K562 (cell line): ENCODE results near the gene SNX17. TPM values are rescaled to one million over a fixed set of nuclear protein-coding genes. Genes with fewer than 3 reads are reported as not detected.

Experiments
- ATF6 ChIP-seq: sonication (generic); formaldehyde crosslinking; IDR thresholded peaks from 2 replicates; pipeline ENCODE4 v1.4.0; 2020; ENCODE audit warnings: mild to moderate bottlenecking, missing genetic modification reagents
- CHD1 ChIP-seq: fragments of 200-600 bp; sonication (generic); IDR thresholded peaks from one replicate; pipeline ENCODE4 v1.6.1; 2012; ENCODE audit warnings: mild to moderate bottlenecking, moderate library complexity, low read length, inconsistent platforms
- CXXC5 ChIP-seq: fragments of 250-450 bp; sonication (Bioruptor Pico); IDR thresholded peaks from 2 replicates; pipeline ENCODE4 v1.8.0; 2022; ENCODE audit warnings: inconsistent platforms, mild to moderate bottlenecking, moderate library complexity
- GABPA ChIP-seq: fragments of 200-800 bp; sonication (Bioruptor generic); conservative IDR thresholded peaks from 2 replicates; pipeline ENCODE4 v1.6.1; 2016; ENCODE audit warnings: low read depth, missing genetic modification characterization, missing compliant biosample characterization
- GTF2B ChIP-seq: IDR thresholded peaks from 2 replicates; pipeline ENCODE4 v1.6.1; 2011; ENCODE audit not compliant: insufficient read length; ENCODE audit errors: extremely low read depth
- HBP1 ChIP-seq: fragments of 450-650 bp; formaldehyde crosslinking; IDR thresholded peaks from 2 replicates; pipeline ENCODE4 v1.4.0; 2022; ENCODE audit warnings: missing genetic modification characterization
- MTA2 ChIP-seq: fragments of 450-650 bp; IDR thresholded peaks from 2 replicates; pipeline ENCODE4 v1.6.1; 2016; ENCODE audit warnings: low read depth
- NCOA4 ChIP-seq: fragments of 450-650 bp; IDR thresholded peaks from 2 replicates; pipeline ENCODE4 v1.6.1; 2018; ENCODE audit warnings: mild to moderate bottlenecking; ENCODE audit not compliant: partially characterized antibody
- NUFIP1 ChIP-seq: fragments of 450-650 bp; IDR thresholded peaks from 2 replicates; pipeline ENCODE4 v1.6.1; 2018; ENCODE audit not compliant: partially characterized antibody
- POU5F1 ChIP-seq: fragments of 150-350 bp; IDR thresholded peaks from 2 replicates; pipeline ENCODE4 v1.6.1; 2014; ENCODE audit warnings: borderline replicate concordance, low read length, low read depth, mild to moderate bottlenecking; ENCODE audit not compliant: partially characterized antibody
- SAP30 ChIP-seq: fragments of 200-600 bp; sonication (generic); IDR thresholded peaks from 2 replicates; pipeline ENCODE4 v1.6.1; 2012; ENCODE audit warnings: borderline replicate concordance, low read depth, mild to moderate bottlenecking, moderate library complexity, low read length, control low read depth, inconsistent platforms; ENCODE audit not compliant: insufficient read depth, poor library complexity, severe bottlenecking
- TCFL5 ChIP-seq: fragments of 250-450 bp; sonication (Bioruptor Pico); conservative IDR thresholded peaks from 2 replicates; pipeline ENCODE4 v1.6.1; 2021; ENCODE audit warnings: mild to moderate bottlenecking, moderate library complexity, matching md5 sums
- VEZF1 ChIP-seq: fragments of 200-800 bp; sonication (Bioruptor generic); IDR thresholded peaks from 2 replicates; pipeline ENCODE4 v1.6.1; 2017; ENCODE audit warnings: missing genetic modification characterization, missing compliant biosample characterization
- ZNF277 ChIP-seq: fragments of 250-450 bp; sonication (Bioruptor Pico); IDR thresholded peaks from 2 replicates; pipeline ENCODE4 v1.8.0; 2022; ENCODE audit warnings: inconsistent platforms, mild to moderate bottlenecking, moderate library complexity, borderline replicate concordance
- ZNF77 ChIP-seq: fragments of 250-450 bp; sonication (Bioruptor Pico); IDR thresholded peaks from 2 replicates; pipeline ENCODE4 v1.5.0; 2020
- polyA plus RNA-seq, 8 experiments: library from polyadenylated mRNA; depleted of rRNA in 4 of 8; stranded (reverse) in 5 of 8; unstranded in 3 of 8; fragments of >200 nt; fragmentation: Nextera tagmentation in 2 of 8; fragmentation: Illumina TruSeq in 1 of 8; extraction: Ambion mirVana in 2 of 8; extraction: Trizol in 1 of 8; gene quantifications; 2 replicates each; pipeline versions ENCODE4 v1.2.1 to v1.2.3, GENCODE V29; 2011 to 2014; ENCODE audit warnings: inconsistent platforms in 1 of 8, missing spikeins in 1 of 8
- total RNA-seq, 7 experiments: library from RNA; depleted of rRNA in 6 of 7; stranded (reverse); fragments of >200 nt in 6 of 7; fragmentation: Illumina TruSeq in 2 of 7; extraction: Trizol in 2 of 7; gene quantifications; 2 replicates each; pipeline versions ENCODE4 v1.2.1 to v1.2.3, GENCODE V29; 2011 to 2021; ENCODE audit warnings: low replicate concordance in 1 of 7
- TF ChIP-seq, protein P1 (sequence below): fragments of 450-650 bp; formaldehyde crosslinking; IDR thresholded peaks from 2 replicates; pipeline ENCODE4 v1.4.0; 2022; ENCODE audit warnings: mild to moderate bottlenecking, moderate library complexity
- TF ChIP-seq, protein P2 (sequence below): fragments of 450-650 bp; conservative IDR thresholded peaks from 2 replicates; pipeline ENCODE4 v1.6.1; 2016; ENCODE audit warnings: missing genetic modification characterization, low read depth, mild to moderate bottlenecking, missing compliant biosample characterization, moderate library complexity

SNX17 gene
- total and polyA plus RNA-seq, 9 of the 15 experiments (the other 6 are each of a cell fraction or from before 2014, with no cell fraction given): 3.0 to 75.7 (median 54.6) TPM

DNA sequence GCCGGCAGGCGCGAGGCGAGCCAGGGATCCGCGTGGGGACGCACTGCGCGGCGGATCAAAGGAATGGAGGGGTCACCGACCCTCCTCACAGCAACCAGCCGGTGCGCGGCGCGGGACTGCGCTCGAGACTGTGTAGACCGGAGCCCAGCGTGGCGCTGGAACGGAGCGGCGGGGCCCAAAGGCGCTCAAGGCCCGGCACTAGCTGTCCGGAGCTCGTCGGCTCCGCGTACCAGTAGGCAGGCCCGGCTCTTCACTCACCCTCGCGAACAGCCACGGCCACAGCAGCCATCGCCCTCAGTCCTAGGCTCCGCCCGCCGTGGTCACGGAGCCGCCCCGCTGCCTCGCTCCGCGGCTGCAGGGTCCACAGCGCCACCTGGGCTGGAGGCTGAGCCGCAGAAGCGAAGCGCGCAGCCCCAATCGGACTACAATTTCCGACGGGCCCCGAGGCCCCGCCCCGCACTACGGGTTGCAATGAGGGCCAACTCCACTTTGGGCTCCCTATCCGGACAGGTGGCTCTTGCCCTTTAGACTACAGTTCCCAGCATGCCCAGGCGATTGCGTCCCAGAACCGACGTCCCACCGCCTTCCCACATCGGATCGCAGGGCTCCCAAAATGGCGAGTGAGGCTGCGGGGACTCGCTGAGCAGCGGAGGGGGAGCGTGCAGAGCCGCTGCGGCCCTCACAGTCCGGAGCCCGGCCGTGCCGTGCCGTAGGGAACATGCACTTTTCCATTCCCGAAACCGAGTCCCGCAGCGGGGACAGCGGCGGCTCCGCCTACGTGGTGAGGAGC is at the start of gene SNX17, which contains the start of gene EIF2B4 (continued):
- TF ChIP-seq CXXC5 (CRISPR knock-in tag) (peak; percentile 96), POU5F1 (peak; percentile 100), SAP30 (peak; percentile 92), VEZF1 (CRISPR knock-in tag) (peak; percentile 73), TCFL5 (CRISPR knock-in tag) (no peak), NCOA4 (no peak), NUFIP1 (no peak), GTF2B (no peak), MTA2 (no peak), ATF6 (CRISPR knock-in tag) (peak; percentile 91; the same call in 1 of the 2 replicates), CHD1 (peak; percentile 86), GABPA (tag) (peak; percentile 67), ZNF77 (CRISPR knock-in tag) (no peak), HBP1 (CRISPR knock-in tag) (no peak), ZNF277 (CRISPR knock-in tag) (no peak)
- TF ChIP-seq, protein P1, sequence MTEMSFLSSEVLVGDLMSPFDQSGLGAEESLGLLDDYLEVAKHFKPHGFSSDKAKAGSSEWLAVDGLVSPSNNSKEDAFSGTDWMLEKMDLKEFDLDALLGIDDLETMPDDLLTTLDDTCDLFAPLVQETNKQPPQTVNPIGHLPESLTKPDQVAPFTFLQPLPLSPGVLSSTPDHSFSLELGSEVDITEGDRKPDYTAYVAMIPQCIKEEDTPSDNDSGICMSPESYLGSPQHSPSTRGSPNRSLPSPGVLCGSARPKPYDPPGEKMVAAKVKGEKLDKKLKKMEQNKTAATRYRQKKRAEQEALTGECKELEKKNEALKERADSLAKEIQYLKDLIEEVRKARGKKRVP (CRISPR knock-in tag): no peak
- TF ChIP-seq, protein P2, sequence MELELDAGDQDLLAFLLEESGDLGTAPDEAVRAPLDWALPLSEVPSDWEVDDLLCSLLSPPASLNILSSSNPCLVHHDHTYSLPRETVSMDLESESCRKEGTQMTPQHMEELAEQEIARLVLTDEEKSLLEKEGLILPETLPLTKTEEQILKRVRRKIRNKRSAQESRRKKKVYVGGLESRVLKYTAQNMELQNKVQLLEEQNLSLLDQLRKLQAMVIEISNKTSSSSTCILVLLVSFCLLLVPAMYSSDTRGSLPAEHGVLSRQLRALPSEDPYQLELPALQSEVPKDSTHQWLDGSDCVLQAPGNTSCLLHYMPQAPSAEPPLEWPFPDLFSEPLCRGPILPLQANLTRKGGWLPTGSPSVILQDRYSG (tag): no peak
